Activated T-cell treated with anti-CD3 and anti-CD28 coated beads, Interleukin-2, amount 50 U/mL, for 1 hour (primary cell): ENCODE results near the gene ZNF281.
"Not testable (repeated sequence)": the region's sequence is repeated elsewhere in the genome, so short reads cannot be mapped to it uniquely, and the experiment has no call there.

Experiments
- DNase-seq: peaks from one replicate; pipeline ENCODE4 v3.0.0-alpha.2; 2020

Gene ZNF281

DNA sequence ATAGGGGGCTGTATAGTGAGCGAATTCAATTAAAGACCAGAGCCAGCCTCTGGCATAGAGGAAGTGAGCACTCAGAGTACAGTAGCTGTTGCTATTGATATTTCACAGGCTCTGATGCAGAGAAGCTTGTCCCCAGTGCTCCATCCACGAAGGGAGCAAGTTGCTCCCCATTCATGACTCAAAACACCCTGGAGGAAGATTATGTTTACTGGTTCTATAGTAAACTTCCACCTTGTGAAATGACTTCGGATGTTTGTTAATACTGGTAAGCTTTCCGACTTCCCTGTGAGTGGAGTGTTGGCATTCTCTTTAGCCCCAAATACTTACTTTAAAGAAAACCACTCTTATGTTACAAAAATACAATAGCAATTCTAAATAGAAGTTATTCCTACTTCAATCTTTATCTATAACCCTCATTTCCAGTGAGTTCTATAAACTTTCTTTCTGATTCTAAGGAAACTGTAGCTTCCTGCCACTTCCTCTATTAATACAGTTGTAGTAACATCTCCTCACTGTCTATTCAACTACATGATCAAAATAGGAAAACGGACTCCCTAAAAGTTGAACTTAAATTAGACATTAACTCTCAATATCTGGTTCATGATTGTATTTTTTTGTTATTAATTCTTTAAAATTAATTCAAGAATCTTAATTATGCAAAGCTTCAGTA is 46.4 kb downstream of the ZNF281 start:
- DNase-seq = no peak

DNA sequence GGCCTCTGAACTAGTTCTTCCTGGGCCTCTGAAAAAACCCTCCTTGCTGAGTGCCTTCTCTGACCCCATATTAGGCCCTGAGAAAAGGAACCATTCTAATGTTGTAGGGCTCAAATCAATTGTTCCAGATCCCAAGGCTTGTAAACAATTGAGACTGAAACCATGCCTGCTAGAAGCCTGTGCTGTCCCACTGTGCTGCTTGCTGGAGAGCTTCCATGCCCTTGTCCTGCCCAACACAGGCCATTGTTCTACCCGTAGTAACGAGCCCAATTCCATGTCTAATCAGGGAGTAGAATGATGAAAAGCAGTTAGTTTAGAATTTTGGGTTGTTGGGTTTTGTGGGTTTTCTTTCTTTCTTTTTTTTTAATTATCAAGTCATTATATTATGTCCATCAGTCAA is 47.4 kb downstream of the ZNF281 start:
- DNase-seq = no peak

DNA sequence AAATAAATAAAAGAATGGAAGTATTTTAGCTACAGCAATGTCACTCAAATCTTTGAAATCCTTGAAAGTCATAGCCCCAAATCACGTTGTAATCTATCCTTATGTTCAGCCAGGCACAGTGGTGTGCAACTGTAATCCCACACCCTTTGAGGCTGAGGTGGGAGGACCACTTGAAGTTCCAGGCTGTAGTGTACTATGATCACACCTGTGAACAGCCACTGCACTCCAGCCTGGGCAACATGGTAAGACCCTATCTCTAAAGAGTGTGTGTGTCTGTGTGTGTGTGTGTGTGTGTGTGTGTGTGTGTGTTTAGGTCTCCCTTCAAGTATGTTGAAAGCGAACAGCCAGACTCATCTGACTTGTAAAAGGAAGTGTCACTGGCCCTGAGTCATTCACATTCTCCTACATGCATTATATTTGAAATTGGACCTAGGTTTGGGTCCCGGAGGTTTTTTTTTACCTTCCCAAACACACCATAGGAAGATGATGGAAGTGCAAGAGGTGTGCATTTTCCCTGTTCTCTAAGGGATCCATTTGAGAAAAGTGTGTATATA is 50.1 kb downstream of the ZNF281 start:
- no peak for DNase-seq

DNA sequence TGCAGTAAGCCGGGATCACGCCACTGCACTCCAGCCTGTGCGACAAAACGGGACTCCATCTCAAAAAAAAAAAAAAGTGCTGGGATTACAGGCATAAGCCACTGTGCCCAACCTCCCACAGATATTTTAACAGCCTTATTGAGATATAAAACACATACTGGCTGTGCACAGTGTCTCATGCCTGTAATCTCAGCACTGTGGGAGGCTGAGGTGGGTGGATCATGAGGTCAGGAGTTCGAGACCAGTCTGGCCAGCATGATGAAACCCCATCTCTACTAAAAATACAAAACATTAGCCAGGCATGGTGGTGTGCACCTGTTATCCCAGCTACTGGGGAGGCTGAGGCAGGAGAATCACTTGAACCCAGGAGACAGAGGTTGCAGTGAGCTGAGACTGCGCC is 51.9 kb downstream of the ZNF281 start:
- DNase-seq = not testable (repeated sequence)

DNA sequence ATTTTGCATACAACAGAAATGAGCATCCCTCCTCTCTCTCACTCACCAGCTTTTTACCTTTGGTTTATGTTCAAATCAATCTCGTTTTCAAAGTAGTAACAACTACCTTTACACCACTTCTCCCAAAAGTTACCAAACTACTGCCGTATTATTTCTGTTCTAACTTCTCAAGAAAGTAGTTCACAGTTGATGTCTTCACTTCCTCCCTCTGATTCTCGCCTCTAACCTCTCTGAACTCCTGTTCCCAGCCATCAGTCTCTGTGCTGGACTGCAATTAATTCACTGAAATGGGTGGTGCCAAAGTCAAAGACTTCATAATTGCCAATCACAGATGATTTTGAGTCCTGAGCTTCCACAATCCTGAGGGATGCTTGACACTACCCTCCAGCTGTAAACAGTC is 54.0 kb downstream of the ZNF281 start:
- DNase-seq = no peak
